Right hindlimb (tissue), 1 donor: ENCODE data around the gene HNRNPLL.
A peak's percentile ranks its signal among the peaks of the same experiment; 100 is the strongest.

Experiments
- DNase-seq: peaks from one replicate; pipeline ENCODE4 v3.0.0-alpha.2; 2018

HNRNPLL gene

DNA sequence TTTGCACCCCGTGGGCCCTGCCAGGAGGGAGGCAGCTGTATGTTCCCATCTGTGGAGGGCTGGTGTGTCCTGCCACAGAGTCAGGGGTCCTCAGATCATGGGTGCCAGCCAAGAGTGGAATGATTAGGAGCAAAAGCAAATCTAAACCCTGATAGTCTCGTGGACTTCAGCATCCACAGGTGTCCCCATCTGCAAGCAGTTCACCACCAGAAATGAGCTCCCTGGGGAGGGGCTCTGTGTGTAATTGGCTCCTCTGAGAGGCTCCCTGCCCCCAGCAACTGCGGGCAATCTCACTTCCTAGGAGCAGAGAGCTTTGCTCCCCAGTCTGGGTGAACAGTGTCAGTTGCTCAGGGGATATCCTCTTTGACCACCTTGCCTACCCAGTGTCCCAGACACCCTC, 78.1 kb downstream of the HNRNPLL start:
- DNase-seq, result no peak

- no peak for DNase-seq
Measured at GRCh38 chr2:38523728-38524437, 78.8 kb downstream of the HNRNPLL start.

DNA sequence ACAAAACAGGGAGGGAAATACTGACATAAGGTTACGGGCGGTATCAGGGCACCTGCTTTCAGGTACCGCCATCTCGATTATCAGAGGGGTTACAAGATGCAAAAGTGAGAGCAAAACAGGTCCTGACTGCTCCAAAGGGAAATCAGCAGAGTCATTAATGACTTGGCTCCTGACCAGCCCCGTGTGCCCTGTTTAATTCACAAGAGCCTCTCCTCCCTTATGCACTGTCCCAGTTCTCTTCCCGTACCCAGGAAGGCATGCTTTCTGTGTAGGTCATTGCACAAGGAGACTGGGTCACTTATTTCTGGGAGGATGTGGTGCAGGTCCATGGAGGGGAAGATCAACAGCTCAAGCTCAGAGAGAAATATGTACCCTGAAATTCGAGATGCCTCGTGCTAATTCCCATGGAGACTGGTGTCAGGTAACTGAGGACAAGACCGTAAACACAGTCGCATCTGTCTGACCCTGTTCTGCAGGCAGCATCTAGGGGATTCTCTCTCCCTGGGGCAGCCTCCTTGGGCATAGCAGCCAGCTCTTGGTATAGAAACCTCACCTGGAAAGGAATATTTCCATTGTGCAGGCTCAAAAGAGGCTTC, 79.9 kb downstream of the HNRNPLL start:
- no peak for DNase-seq

DNA sequence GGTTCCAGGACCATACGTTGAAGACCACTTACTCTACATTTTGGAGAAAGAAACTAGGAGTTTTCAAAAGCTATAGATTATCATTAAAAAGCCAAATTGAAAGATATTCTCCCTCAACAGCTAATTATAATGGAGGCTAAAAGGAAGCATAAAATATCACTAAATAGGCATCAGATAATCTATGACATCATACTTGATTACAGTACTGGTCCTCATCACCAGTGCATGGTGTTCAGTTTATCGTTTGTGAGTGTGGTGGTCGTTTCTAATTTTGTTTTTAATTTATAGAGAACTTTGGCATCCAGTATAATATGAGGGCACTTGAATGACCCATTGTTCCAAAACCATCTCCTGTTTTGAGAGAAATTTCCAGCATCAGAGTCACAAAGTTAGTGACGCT, 80.9 kb downstream of the HNRNPLL start:
- no peak for DNase-seq

DNA sequence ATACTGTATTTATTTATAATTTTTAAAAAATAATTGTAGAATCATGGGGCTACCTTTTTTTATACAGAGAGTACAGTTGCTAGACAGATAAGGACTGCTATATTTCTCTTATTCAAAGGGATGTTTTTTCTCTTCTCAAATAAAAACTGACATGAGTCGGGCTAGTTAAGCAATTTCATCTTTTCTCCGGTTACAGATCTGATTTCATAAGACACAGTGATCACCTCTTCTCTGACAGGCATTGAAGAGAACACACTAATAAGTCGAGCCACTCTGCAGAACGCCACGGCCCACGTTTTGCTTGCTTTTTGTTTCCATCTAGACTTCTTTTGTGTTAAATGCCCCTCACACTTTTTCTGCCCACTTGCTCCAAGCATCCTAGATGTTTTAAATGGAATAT, 85.4 kb downstream of the HNRNPLL start:
- no peak for DNase-seq

- no peak for DNase-seq
Measured at GRCh38 chr2:38516526-38516925, 86.2 kb downstream of the HNRNPLL start.

GRCh38 chr2:38516122-38516521, 86.6 kb downstream of the HNRNPLL start:
- no peak for DNase-seq

DNA sequence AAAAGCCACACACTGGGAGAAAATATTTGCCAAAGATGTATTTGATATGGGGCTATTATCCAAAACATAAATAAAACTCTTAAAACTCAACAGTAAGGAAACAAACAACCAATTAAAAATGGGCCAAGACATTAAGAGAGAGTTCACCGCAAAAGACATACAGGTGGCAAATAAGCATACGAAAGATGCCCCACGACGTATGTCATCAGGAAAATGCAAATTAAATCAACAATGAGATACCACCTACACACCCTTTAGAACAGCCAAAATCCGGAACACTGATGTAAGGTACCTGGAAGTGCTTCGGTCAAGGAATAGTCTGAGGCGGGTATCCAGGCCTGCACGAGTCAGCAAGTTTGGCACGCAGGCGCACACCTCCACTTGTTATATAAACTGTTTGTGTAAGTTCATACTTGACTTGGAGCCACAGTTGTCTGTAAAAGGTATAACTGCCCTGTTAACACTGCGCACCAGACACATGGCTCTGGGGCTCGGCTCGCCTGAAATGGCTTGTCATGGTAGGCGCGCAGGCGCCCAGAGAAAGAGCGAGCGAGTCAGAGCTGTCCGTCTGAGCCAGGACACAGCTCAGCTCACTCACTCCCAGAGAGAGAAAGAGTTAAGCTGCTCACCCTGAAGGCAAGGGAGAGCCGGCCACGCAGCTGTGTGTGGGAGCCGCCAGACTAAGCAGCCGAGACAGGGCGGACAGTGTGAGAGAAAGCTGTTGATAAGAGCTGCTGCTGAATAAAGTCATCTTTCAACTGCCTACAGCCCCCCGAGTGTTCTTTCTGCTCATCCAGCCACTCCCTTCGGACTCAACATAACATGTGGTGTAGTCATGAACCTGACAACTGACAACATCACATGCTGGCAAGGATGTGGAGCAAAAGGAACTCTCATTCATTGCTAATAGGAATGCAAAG, 87.3 kb downstream of the HNRNPLL start:
- DNase-seq, result peak; percentile 60

- no peak for DNase-seq
Measured at GRCh38 chr2:38514603-38515154, 88.0 kb downstream of the HNRNPLL start.

- DNase-seq, result no peak
Measured at GRCh38 chr2:38512211-38512610, 90.5 kb downstream of the HNRNPLL start.
